ENCODE measurements around the gene ZNF718. TPM values are rescaled to one million over a fixed set of nuclear protein-coding genes. Genes with fewer than 3 reads are reported as not detected.
"Not testable (repeated sequence)": the region's sequence is repeated elsewhere in the genome, so short reads cannot be mapped to it uniquely, and the experiment has no call there.

ZNF718 gene
- total and polyA plus RNA-seq, 2 donors (not counting 3 experiments of a cell fraction or from before 2014, with no cell fraction given) = 0.99 to 12.1 TPM

- CTCF ChIA-PET = no interaction called here
Measured at GRCh38 chr4:200936-201335, 76.6 kb downstream of the ZNF718 start.

GRCh38 chr4:202822-203221, 78.5 kb downstream of the ZNF718 start:
- H3K9me1 ChIP-seq (replicated peaks; ENCODE audit: control insufficient read depth, extremely low read depth, insufficient read depth, low read length); H3K27ac ChIP-seq (ENCODE audit: insufficient read depth, low read depth, low read length); BruUV-seq (replicated peaks); H3K27me3 ChIP-seq (ENCODE audit: control insufficient read depth in 2 of 2, insufficient read depth in 2 of 2, low read length in 2 of 2); H3K4me3 ChIP-seq (replicated peaks in 1 of 3; ENCODE audit: insufficient read depth in 1 of 3, low read depth in 1 of 3, low read length in 3 of 3); H3K4me2 ChIP-seq (ENCODE audit: insufficient read depth, low read length); H3K9me3 ChIP-seq (replicated peaks; ENCODE audit: control insufficient read depth, insufficient read depth, low read length); dilution Hi-C loops (cut with MboI; ENCODE audit: extremely low pct_ligation_motif_present, low sequenced_read_pairs); intact Hi-C loops (cut with micrococcal nuclease); DNase-seq (ENCODE audit: low read depth, low spot score); H2AFZ ChIP-seq (ENCODE audit: low read depth, low read length); H3K36me3 ChIP-seq (ENCODE audit: control insufficient read depth in 2 of 2, extremely low read depth in 1 of 2, insufficient read depth in 2 of 2, low read length in 2 of 2); H3K4me1 ChIP-seq (ENCODE audit: control insufficient read depth, extremely low read depth, insufficient read depth, low read length); H4K20me1 ChIP-seq (replicated peaks; ENCODE audit: control insufficient read depth, extremely low read depth, insufficient read depth, low read length); H3K79me2 ChIP-seq (ENCODE audit: control insufficient read depth, insufficient read depth, low read length); CTCF ChIA-PET; POLR2A ChIA-PET; H3K9ac ChIP-seq (replicated peaks; ENCODE audit: extremely low read depth, insufficient read depth, low read length); FAIRE-seq: not testable (repeated sequence)

More at GRCh38 chr4:200936-201335, 76.6 kb downstream of the ZNF718 start:
- no peaks in the 10 kb centered on the region for H3K9me3 ChIP-seq (replicated peaks; ENCODE audit: control insufficient read depth, insufficient read depth, low read length)
- H4K20me1 ChIP-seq (replicated peaks; ENCODE audit: control insufficient read depth, extremely low read depth, insufficient read depth, low read length) = no peaks in the 10 kb centered on the region
- dilution Hi-C loops (cut with MboI; ENCODE audit: extremely low pct_ligation_motif_present, low sequenced_read_pairs) = no loop called here
- no peak overlapping the region for H2AFZ ChIP-seq (ENCODE audit: low read depth, low read length)
- no peaks in the 10 kb centered on the region for H3K9me1 ChIP-seq (replicated peaks; ENCODE audit: control insufficient read depth, extremely low read depth, insufficient read depth, low read length)
- no TSS peak for BruUV-seq (replicated peaks)
- TF ChIP-seq MAX (IDR thresholded peaks at IDR 0.05; ENCODE audit: insufficient read depth, insufficient read length) (no peak), POLR2AphosphoS5 (IDR thresholded peaks at IDR 0.05; ENCODE audit: insufficient read depth, low read depth, low read length) (no peak), EZH2 (IDR thresholded peaks at IDR 0.05; ENCODE audit: borderline replicate concordance, low read depth, low read length, severe bottlenecking) (no peak), GATA2 (IDR thresholded peaks at IDR 0.05; ENCODE audit: insufficient read depth, insufficient read length, low read depth, low read length) (no peak), MYC (IDR thresholded peaks at IDR 0.05; ENCODE audit: low read depth, low read length) (no peak), POLR2A (IDR thresholded peaks at IDR 0.05; ENCODE audit: low read depth, low read length) (no peak), FOS (IDR thresholded peaks at IDR 0.05; ENCODE audit: borderline replicate concordance, insufficient read depth, low read length) (no peak)
- H3K79me2 ChIP-seq (ENCODE audit: control insufficient read depth, insufficient read depth, low read length) = no peaks in the 10 kb centered on the region
- H3K36me3 ChIP-seq (ENCODE audit: control insufficient read depth in 2 of 2, extremely low read depth in 1 of 2, insufficient read depth in 2 of 2, low read length in 2 of 2) = no peaks in the 10 kb centered on the region
- H3K27ac ChIP-seq (ENCODE audit: insufficient read depth, low read depth, low read length) = no peak overlapping the region
- intact Hi-C loops (cut with micrococcal nuclease) = no loop called here
- H3K9ac ChIP-seq (replicated peaks; ENCODE audit: extremely low read depth, insufficient read depth, low read length) = no peak overlapping the region
- no peaks in the 10 kb centered on the region for H3K27me3 ChIP-seq (ENCODE audit: control insufficient read depth in 2 of 2, insufficient read depth in 2 of 2, low read length in 2 of 2)
- no peaks in the 10 kb centered on the region for H3K4me1 ChIP-seq (ENCODE audit: control insufficient read depth, extremely low read depth, insufficient read depth, low read length)
- no peak for DNase-seq (ENCODE audit: low read depth, low spot score)
- no peak overlapping the region for H3K4me3 ChIP-seq (replicated peaks in 1 of 3; ENCODE audit: insufficient read depth in 1 of 3, low read depth in 1 of 3, low read length in 3 of 3)
- POLR2A ChIA-PET = no interaction called here
- no peak for FAIRE-seq
- H3K4me2 ChIP-seq (ENCODE audit: insufficient read depth, low read length) = no peak overlapping the region

All from endothelial cell of umbilical vein (primary cell).